Stomach (tissue), 4 donors: ENCODE measurements around the gene ALDH1A2.

Source experiments
- CTCF ChIP-seq, 7 experiments: fragments of 450-650 bp in 4 of 7; fragments of 200-600 bp in 3 of 7; sonication (generic) in 3 of 7; IDR thresholded peaks; one replicate each; pipeline ENCODE4 v1.5.1; 2016 to 2019; ENCODE audit warnings: antibody characterized with exemption in 7 of 7, control low read depth in 2 of 7, mild to moderate bottlenecking in 1 of 7
- POLR2A ChIP-seq, 4 donors: fragments of 450-650 bp; IDR thresholded peaks; one replicate each; pipeline ENCODE4 v1.6.1; 2016; ENCODE audit warnings: antibody characterized with exemption in 4 of 4, control low read depth in 2 of 4, mild to moderate bottlenecking in 1 of 4, moderate library complexity in 1 of 4

DNA sequence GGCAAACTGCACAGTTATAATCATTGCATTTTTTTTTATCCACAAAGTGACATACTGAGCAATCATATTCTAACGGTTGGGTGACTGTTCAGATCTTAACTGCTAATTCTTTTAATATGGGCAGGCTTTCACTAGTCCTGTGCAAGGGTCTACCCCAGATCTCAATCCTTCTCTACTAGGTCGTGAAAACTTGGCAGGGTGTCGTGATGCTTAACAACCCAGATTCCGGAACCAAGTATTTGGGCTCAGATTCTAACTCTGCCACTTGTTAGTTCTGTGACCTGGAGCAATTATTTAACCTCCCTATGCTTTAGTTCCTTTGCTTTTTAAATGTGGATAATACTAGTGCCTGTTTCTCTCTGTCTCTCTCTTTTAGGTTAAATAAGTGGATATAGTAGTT is 16.4 kb upstream of the ALDH1A2 start:
- TF ChIP-seq CTCF (IDR thresholded peaks at IDR 0.05) (no peak), POLR2A (IDR thresholded peaks at IDR 0.05) (no peak)
